Upper lobe of left lung (tissue), 4 donors: ENCODE results near the gene FANCC.

Experiments
- CTCF ChIP-seq, 6 experiments: fragments of 450-650 bp in 4 of 6; fragments of 200-600 bp in 2 of 6; sonication (generic) in 2 of 6; IDR thresholded peaks; one replicate each; pipeline ENCODE4 v1.5.1; 2016 to 2019; ENCODE audit warnings: antibody characterized with exemption in 6 of 6
- POLR2AphosphoS5 ChIP-seq, 2 donors: sonication (generic); formaldehyde crosslinking; IDR thresholded peaks; one replicate each; pipeline ENCODE4 v1.5.1; 2017; ENCODE audit warnings: antibody characterized with exemption in 2 of 2

GRCh38 chr9:95138474-95138873 lies 179.0 kb downstream of the FANCC start:
- TF ChIP-seq CTCF (IDR thresholded peaks at IDR 0.05), result no peak
- TF ChIP-seq POLR2AphosphoS5 (IDR thresholded peaks at IDR 0.05), result no peak
